ENCODE measurements around the gene TCP10L. TPM values are rescaled to one million over a fixed set of nuclear protein-coding genes. Genes with fewer than 3 reads are reported as not detected.

The TCP10L gene
- total RNA-seq: 0.46 and 0.59 TPM in 2 replicates

GRCh38 chr21:32585042-32585710 is at the start of gene TCP10L:
TCP10L (minus strand) TSS chr21:32585523; CDS start chr21:32584304, 1,219 bp downstream.

GRCh38 chr21:32612075-32612998 is 27.0 kb upstream of the TCP10L start, which contains the start of gene CFAP298:
CFAP298 (minus strand) TSS chr21:32612377; CDS start chr21:32612243, 134 bp downstream.

Other genes starting within 250 kb of the TCP10L start
- gene URB1, start 192.5 kb downstream of the TCP10L start, total RNA-seq: 12.5 and 43.5 TPM in 2 replicates
- gene EVA1C, start 172.8 kb downstream of the TCP10L start, total RNA-seq: 4.2 and 5.8 TPM in 2 replicates
- gene CFAP298, start 26.9 kb upstream of the TCP10L start, total RNA-seq: 21.1 and 25.4 TPM in 2 replicates
- gene SYNJ1, start 142.5 kb upstream of the TCP10L start, total RNA-seq: 9.8 and 10.6 TPM in 2 replicates
- gene PAXBP1, start 186.2 kb upstream of the TCP10L start, total RNA-seq: 25.2 and 32.5 TPM in 2 replicates